BE2C (cell line): Measurements from ENCODE around the gene ADI1.

ENCODE experiments used
- DNase-seq: peaks from one replicate; pipeline ENCODE4 v3.0.0-alpha.2; 2020
- H3K27me3 ChIP-seq: fragments of 250-450 bp; sonication (Bioruptor Pico); 2 replicates; pipeline ENCODE4 v1.5.1; 2020; ENCODE audit warnings: mild to moderate bottlenecking
- H3K36me3 ChIP-seq: fragments of 250-450 bp; sonication (Bioruptor Pico); 2 replicates; pipeline ENCODE4 v1.5.1; 2020; ENCODE audit warnings: mild to moderate bottlenecking
- H3K4me1 ChIP-seq: fragments of 250-450 bp; sonication (Bioruptor Pico); 2 replicates; pipeline ENCODE4 v1.5.1; 2020
- H3K4me3 ChIP-seq: 2 replicates; pipeline ENCODE4 v1.5.1; 2011; ENCODE audit warnings: low read depth, low read length
- H3K9me3 ChIP-seq: fragments of 250-450 bp; sonication (Bioruptor Pico); 2 replicates; pipeline ENCODE4 v1.5.1; 2020
- TF ChIP-seq, protein P1 (sequence below): IDR thresholded peaks from 2 replicates; pipeline ENCODE4 v1.5.1; 2012; ENCODE audit warnings: mild to moderate bottlenecking, low read depth, low read length

Gene ADI1

DNA sequence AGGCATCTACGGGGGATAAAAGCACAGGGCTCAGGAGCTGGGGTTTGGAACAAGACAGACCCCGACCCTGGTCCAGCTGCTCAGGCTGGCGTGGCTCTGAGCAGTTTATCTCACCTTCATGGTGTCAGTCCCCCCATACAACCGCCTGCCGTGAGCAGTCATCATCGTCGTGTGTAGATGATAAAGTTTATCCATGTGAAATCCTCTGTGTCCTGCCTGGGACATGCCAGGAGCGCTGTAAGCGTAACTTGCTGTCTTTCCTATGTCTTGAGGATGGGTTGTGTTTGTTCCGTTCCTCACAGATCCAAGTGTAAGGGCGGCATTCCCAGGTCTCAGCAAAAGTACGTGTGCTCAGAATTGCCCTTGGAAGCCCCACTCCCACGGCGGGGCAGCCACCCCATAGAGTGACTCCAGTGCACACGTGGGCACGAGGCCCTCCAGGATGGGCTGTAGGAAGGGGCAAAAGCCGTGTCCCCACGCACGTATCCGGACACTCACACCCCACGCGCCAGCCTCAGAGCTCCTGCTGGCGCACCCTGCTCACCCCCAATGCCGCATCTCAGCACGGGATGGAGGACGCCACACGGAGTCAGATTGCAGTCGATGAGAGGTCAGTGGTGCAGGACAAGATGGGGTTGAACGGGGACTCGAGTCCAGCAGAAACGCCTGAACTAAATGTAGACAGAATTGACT, 50.9 kb downstream of the ADI1 start:
- Histone ChIP-seq H3K36me3 (peaks cover 21% of the 10 kb centered on the region), H3K4me3 (no peak overlapping the region), H3K4me1 (no peaks in the 10 kb centered on the region), H3K9me3 (no peaks in the 10 kb centered on the region), H3K27me3 (no peaks in the 10 kb centered on the region)
- DNase-seq = peak; percentile 5
- TF ChIP-seq, protein P1, sequence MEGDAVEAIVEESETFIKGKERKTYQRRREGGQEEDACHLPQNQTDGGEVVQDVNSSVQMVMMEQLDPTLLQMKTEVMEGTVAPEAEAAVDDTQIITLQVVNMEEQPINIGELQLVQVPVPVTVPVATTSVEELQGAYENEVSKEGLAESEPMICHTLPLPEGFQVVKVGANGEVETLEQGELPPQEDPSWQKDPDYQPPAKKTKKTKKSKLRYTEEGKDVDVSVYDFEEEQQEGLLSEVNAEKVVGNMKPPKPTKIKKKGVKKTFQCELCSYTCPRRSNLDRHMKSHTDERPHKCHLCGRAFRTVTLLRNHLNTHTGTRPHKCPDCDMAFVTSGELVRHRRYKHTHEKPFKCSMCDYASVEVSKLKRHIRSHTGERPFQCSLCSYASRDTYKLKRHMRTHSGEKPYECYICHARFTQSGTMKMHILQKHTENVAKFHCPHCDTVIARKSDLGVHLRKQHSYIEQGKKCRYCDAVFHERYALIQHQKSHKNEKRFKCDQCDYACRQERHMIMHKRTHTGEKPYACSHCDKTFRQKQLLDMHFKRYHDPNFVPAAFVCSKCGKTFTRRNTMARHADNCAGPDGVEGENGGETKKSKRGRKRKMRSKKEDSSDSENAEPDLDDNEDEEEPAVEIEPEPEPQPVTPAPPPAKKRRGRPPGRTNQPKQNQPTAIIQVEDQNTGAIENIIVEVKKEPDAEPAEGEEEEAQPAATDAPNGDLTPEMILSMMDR = no peak

DNA sequence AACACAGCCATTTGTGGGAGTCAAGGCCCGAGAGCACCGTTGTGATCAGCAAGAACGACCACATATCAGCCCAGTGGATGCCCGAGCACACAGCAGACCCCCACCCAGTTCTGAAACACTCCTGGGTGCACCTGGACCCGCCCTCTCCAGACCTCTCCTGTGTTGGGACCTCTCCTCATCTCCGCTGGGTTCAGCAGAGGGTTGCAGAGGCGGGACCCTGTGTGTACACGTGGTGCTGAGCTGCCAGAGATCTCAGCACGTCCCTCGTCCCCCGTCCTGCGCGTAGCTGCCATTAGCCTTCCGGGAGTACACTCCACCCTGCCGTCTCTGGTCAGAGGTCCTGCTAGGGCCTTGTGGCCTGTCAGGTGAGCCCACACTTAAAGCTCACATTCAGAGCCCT, 51.7 kb downstream of the ADI1 start:
- Histone ChIP-seq H3K4me3 (no peak overlapping the region), H3K4me1 (no peaks in the 10 kb centered on the region), H3K9me3 (no peaks in the 10 kb centered on the region), H3K27me3 (no peaks in the 10 kb centered on the region), H3K36me3 (peaks cover 21% of the 10 kb centered on the region)
- DNase-seq = peak; percentile 1
- TF ChIP-seq, protein P1 = no peak

DNA sequence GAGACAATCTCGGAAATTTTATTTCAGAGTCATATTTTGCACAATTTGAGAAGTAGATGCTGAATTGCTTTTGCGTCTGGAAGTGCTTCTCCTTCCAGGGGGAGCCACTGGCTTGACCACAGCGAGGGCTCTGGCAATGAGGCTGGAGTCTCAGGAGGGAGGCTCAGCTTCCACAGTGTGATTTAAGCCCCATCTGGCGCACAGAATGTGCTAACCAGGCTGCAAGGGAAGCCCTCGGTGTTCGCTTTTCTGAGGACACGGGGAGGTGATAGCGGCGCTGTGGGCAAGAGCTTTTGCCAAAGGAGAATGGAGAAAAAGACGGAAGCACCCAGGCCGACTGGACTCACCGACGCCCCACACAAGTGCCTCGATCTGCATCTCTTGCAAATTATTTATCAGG, 52.4 kb downstream of the ADI1 start:
- Histone ChIP-seq H3K27me3 (no peaks in the 10 kb centered on the region), H3K9me3 (no peaks in the 10 kb centered on the region), H3K36me3 (peaks cover 18% of the 10 kb centered on the region), H3K4me3 (no peak overlapping the region), H3K4me1 (no peaks in the 10 kb centered on the region)
- DNase-seq = peak; percentile 0
- TF ChIP-seq, protein P1 = no peak

DNA sequence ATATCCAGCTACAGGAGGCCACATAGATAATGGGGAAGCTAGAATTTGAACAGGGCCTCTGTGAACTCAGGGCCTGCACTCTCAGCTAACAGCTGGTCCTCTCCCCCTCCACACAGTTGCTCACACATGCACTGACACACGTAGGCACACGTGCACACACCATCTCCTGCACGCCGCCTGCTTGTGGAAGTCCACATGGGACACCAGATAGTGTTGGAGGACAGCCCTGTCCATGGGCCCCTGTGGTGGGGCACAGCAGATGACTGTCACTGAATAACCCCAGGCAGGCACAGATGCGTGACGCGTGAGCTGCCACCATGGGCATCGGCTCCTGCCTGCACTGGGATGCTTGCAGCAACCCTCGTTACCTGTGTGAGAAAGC, 52.9 kb downstream of the ADI1 start:
- peak; percentile 5 for DNase-seq
- Histone ChIP-seq H3K4me1 (no peaks in the 10 kb centered on the region), H3K27me3 (no peaks in the 10 kb centered on the region), H3K36me3 (peaks cover 14% of the 10 kb centered on the region), H3K4me3 (no peak overlapping the region), H3K9me3 (no peaks in the 10 kb centered on the region)
- TF ChIP-seq, protein P1 = no peak

DNA sequence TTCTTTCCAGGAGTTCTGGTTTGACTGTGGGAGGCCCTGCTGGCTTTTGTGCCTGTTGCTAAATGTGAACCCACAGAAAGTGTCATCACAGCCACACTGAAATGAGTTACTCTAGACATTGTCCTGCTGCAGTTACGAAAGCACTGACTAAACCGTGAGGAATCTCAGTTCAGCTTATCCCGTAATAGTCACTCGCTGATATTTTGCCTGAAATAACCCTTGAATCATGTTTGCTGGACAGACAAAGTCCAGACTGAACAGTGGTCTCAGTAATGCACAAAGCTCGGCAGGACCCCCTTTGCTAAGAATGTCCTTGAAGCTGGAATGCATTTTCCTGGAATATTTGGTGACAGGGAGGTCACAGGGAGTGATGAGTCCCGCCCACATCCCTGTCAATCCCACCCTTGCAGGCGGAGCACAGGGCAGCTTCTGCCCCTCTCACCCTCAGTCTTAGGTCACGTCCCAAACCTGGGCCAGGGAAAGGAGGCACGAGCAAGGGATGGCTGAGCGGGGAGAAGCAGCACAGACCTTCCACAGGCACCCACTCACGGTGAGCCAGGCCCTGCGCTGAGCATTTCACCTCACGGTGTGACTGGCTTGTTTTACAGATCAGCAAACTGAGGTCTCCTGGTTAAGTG, 53.4 kb downstream of the ADI1 start:
- H3K27me3 ChIP-seq = no peaks in the 10 kb centered on the region
- peak; percentile 1 for DNase-seq
- TF ChIP-seq, protein P1 = no peak
- H3K36me3 ChIP-seq = peaks cover 14% of the 10 kb centered on the region
- no peaks in the 10 kb centered on the region for H3K4me1 ChIP-seq
- no peak overlapping the region for H3K4me3 ChIP-seq
- no peaks in the 10 kb centered on the region for H3K9me3 ChIP-seq

DNA sequence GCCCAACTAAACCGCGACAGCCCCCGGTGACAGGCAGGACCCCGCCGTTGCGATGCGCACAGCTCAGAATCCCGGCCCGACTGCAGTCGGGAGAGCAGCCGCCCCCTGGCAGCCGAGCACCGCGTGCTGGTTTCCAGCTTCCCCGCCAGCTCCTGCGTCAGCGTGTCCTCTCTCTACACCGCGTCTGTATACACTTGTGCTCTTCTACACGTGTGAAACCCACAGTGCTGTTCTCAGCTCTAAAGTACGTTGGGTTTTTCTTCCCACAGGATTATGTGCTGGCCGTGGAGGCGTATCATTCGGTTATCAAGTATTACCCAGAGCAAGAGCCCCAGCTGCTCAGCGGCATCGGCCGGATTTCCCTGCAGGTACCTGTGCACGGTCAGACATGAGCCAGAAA, 54.0 kb downstream of the ADI1 start:
- H3K4me1 ChIP-seq = no peaks in the 10 kb centered on the region
- peak; percentile 10 for DNase-seq
- H3K4me3 ChIP-seq = no peak overlapping the region
- H3K27me3 ChIP-seq = no peaks in the 10 kb centered on the region
- H3K9me3 ChIP-seq = no peaks in the 10 kb centered on the region
- H3K36me3 ChIP-seq = peaks cover 14% of the 10 kb centered on the region
- TF ChIP-seq, protein P1 = no peak
